Islet precursor cell (in vitro differentiated cells): ENCODE results near the gene SENP5.
A peak's percentile ranks its signal among the peaks of the same experiment; 100 is the strongest.

Experiments used
- DNase-seq: peaks from one replicate; pipeline ENCODE4 v3.0.0-alpha.2; 2018

The SENP5 gene

GRCh38 chr3:196886144-196886543, 18.4 kb downstream of the SENP5 start:
- no peak for DNase-seq

DNA sequence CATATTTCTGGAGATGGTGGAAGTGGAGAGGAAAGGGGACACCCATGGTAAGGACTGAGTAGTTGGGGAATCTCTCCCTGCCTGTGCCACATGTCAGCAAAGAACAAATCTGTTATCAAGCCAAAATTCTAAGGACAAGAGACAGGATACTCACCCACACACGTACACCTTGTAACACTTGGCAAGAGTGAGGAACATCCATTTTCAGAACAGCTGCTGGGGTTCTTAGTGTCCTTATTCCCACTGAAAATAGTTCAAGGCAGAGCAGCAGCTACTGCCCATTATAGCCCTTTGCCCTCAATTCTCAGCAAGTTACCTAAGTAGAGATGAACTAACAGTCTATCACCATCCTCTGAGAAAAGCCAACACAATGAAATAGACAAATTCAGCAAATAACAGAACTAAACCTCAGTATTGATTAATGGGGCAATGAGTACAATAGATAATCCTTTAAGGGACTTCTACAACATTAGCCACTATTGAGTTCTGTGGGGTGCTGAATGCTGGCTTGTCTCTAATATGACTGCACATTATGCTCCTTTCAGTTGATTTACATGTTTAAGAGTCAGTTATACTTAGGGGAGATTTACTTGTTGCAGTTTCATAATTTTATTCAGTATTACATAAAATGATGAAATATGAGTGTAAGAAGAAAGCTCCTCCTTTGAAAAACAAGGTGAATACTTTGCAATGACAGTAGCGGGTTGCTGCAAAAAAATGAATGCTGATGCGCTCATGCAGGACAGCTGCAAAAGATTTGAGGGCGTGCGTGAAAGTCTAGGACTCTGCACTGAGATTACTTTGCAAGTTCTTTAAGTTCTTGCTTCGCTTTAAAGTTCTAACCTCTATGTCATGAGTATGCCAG, 22.4 kb downstream of the SENP5 start:
- no peak for DNase-seq

DNA sequence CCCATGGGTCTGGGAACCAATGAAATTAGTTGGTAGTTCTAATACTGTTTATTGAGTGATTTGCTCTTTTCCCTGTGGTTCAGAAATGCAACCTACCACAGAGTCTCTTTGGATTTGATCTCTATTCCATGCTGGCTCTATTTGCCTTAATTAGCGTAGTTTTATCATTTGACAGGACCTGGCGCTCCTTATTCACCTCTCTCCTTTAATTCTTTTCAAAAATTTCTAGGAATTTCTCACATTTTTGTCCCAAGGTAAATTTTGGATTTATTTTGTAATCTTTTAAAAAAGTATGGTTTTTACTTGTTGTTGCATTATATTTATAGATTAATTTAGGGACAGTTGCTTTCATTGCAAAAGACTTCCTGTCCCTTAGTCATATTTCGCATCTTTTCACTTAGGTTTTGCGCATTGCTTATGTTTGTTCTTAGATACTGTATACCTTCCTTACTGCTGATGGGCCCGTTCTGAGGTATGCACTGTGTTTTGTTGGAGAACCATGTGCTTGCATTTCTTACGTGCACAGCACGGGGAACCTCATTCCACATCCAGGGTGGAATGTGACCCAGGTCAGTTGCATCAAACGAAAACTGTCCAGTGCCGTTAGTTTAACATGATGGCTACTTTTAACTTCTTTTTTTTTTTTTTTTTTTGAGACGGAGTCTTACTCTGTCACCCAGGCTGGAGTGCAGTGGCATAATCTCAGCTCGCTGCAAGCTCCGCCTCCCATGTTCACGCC, 27.0 kb downstream of the SENP5 start:
- DNase-seq = no peak

DNA sequence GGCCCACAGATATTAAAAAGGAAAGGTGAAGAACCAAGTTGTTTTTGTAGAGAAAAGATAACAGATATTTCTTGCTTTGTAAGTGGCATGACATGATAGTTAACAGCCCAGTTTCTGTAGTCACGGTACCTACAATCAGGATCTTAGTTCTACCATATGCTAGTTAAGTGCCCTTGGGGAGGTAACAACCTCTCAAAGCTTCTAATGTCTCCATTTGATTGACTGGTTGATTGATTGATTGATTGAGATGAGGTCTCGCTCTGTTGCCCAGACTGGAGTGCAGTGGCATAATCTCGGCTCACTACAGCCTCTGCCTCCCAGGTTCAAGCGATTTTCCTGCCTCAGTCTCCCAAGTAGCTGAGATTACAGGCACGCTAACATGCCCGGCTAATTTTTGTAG, 28.5 kb downstream of the SENP5 start:
- no peak for DNase-seq

DNA sequence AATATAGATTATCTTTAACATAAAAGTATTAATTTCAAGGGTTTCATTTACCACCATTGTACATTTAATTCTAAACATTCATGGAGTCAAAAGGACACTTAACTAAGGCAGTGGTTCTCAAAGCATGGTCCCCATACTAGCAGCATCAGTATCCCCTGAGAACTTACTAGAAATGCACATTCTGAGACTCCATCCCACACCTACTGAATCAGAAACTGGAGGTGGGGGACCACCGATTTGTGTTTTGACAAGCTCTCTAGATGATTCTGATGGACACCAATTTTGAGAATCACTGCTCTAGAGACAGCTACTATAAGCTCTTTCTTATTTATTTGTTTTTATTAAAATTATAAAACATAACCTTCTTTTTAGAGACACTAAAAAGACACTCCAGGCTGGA, 34.0 kb downstream of the SENP5 start:
- DNase-seq = no peak

GRCh38 chr3:196902296-196902695, 34.6 kb downstream of the SENP5 start:
- DNase-seq = no peak

GRCh38 chr3:196903740-196904139, 36.0 kb downstream of the SENP5 start:
- DNase-seq = no peak

DNA sequence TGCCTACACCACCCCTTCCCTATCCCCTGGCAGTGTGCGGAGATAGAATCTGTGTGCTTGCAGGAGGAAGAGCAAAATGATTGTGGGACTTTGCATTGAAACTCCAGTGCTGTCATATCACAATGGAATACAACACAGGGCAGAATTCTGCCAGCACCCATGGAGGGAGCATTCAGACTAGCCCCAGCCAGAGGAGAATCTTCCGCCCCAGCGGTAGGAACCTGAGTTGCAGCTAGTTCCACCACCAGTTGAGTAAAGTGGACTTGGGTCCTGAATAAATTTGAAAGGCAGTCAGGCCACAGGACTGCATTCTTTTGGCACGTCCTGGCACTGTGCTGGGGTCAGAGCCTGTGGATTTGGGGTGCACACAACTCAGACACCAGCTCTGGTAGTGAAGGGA, 47.1 kb downstream of the SENP5 start:
- peak; percentile 65 for DNase-seq

DNA sequence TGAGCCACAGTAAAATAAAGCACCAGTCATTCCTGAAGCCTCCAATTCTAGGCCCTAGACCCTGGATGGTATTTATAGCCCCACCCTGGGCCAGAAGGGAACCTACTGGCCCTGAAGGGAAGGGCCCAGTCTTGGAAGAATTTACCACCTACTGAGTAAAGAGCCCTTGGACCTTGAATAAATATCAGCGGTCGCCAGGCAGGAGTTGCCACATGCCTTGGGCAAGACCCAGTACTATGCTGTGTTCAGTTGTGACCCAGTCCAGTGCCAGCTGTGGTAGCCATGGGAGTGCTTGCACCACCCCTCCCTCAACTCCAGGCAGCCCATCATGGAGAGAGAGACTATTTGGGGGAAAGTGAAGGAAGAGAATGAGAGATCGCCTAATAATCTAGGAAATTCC, 47.7 kb downstream of the SENP5 start:
- no peak for DNase-seq

- no peak for DNase-seq
Measured at GRCh38 chr3:196916221-196916620, 48.5 kb downstream of the SENP5 start.

- no peak for DNase-seq
Measured at GRCh38 chr3:196916995-196917394, 49.3 kb downstream of the SENP5 start.

DNA sequence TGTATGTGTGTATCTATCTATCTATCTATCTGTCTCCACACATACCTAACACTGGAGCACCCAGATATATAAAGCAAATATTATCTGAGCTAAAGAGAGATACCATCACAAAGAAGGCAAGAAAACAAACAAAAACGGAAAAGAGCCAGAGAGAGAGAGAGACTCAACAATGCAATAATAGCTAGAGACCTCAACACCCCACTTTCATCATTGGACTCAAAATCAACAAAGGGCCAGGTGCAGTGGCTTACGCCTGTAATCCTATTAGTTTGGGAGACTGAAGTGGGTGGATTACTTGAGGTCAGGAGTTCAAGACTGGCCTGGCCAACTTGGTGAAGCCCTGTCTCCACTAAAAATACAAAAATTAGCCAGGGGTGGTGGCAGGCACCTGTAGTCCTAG, 51.2 kb downstream of the SENP5 start:
- DNase-seq = no peak

- DNase-seq = no peak
Measured at GRCh38 chr3:196920733-196921132, 53.0 kb downstream of the SENP5 start.

- DNase-seq = no peak
Measured at GRCh38 chr3:196927571-196928453, 60.1 kb downstream of the SENP5 start.

- no peak for DNase-seq
Measured at GRCh38 chr3:196931157-196931556, 63.4 kb downstream of the SENP5 start.

- no peak for DNase-seq
Measured at GRCh38 chr3:196931828-196932587, 64.3 kb downstream of the SENP5 start.

DNA sequence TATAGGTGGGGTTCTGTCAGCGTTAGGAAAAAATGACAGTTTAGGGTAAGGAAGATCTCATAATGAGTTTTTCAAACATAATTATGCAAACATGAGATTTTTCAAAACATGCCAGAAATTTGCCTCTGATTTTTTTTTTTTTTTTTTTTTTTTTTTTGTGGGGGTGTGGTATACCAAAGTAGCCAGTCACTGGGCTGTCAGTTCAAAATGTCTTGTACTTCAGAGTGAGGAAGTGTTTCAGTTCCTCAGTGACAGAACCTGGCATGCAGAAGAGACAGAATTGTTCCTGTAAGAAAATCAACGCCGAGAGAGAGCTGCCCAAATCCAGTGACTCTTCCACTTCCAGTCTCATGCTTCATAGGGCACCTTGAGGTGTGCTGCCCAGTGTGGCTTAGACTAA, 64.9 kb downstream of the SENP5 start:
- no peak for DNase-seq

- DNase-seq = no peak
Measured at GRCh38 chr3:196936288-196936687, 68.6 kb downstream of the SENP5 start.

GRCh38 chr3:196938124-196938523, 70.4 kb downstream of the SENP5 start:
- no peak for DNase-seq

GRCh38 chr3:196938576-196938975, 70.9 kb downstream of the SENP5 start:
- DNase-seq = no peak

DNA sequence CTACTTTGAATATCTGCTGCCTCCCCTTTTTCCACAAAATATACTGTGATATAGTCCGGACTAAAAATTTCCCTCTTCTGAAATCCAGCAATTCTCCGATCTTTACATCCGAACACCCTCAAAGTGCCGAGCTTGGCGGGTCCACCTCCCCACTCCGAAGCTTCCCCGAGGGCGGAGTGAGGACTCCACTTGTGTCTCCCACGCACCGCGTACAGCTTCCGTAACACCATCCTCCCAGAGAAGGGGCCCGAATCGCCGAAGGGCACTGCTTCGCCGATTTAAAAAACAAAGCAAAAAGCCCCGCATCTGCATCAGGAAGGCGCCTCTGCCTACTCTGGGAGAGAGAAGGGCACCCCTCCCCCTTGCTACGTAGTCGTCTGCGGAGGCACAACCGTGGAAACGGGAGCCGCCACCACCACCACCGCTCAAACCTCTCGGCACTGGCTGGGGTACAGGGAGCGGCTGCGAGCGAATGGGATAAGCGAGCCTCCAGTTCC, 74.1 kb downstream of the SENP5 start:
- no peak for DNase-seq

GRCh38 chr3:196942226-196942914, 74.7 kb downstream of the SENP5 start, which contains the start of gene NCBP2:
NCBP2 (minus strand) TSS chr3:196942528; CDS start chr3:196942503, 25 bp downstream.
- DNase-seq = peak; percentile 99
